GM13976 (cell line): ENCODE data around the gene SLC1A7.

ENCODE experiments used
- DNase-seq: peaks from one replicate; pipeline ENCODE4 v3.0.0; 2012; ENCODE audit warnings: low spot score
- CTCF ChIP-seq: IDR thresholded peaks from 2 replicates; pipeline ENCODE4 v1.5.1; 2012; ENCODE audit warnings: borderline replicate concordance, mild to moderate bottlenecking; ENCODE audit not compliant: insufficient read depth; ENCODE audit errors: extremely low read depth, missing control alignments, control extremely low read depth
- in situ Hi-C: fragments of 300-500 bp; cut with MboI; formaldehyde crosslinking; loops from one replicate; pipeline ENCODE4 v1.12.0; 2022; ENCODE audit warnings: low sequenced_read_pairs, mixed read lengths, inconsistent platforms; ENCODE audit not compliant: unreplicated experiment

Gene SLC1A7

GRCh38 chr1:53111073-53111556 lies 31.3 kb downstream of the SLC1A7 start:
- in situ Hi-C loops = no loop called here
- TF ChIP-seq CTCF = no peak
- no peak for DNase-seq

- in situ Hi-C loops = no loop called here
- no peak for TF ChIP-seq CTCF
- DNase-seq = no peak
These were observed 31.9 kb downstream of the SLC1A7 start for GRCh38 chr1:53110370-53111072.

- DNase-seq = no peak
- TF ChIP-seq CTCF = no peak
- in situ Hi-C loops = no loop called here
These were observed 33.5 kb downstream of the SLC1A7 start for GRCh38 chr1:53108646-53109580.

DNA sequence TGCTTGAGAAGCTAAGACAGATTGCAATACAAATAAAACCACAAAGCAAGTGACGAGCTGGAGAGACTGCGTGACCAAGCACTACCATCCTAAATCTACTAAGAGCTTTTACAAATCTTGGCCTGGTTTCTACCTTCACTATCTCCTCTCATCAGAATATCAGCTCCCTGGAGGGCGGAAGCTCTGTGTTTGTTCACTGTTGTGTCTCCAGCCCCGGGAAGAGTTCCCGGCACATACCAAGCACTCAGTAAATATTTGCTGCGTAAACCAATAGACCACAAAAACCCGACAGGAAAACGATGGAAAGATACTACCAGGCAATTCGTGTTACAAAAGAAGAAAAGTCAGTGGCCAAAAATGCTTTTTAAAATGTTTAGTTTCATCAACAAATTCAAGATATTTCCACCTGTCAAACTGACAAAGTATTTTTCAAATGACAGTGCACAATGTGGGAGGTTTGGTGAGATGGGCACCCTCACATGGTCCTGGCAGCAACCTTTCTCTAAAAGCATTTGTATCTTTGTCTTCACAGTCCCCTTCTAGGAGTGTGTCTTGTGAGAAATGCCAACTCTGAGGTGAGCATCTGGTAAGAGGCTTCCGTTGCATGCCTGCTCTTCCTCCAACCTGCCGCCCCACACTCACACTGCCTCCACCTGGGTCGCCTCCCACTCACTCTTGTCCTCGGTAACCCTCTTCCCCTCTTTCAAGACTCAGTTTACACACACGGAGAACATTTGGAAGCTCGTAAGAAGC lies 34.7 kb downstream of the SLC1A7 start:
- no peak for TF ChIP-seq CTCF
- no peak for DNase-seq
- in situ Hi-C loops = no loop called here

- TF ChIP-seq CTCF = no peak
- in situ Hi-C loops = no loop called here
- no peak for DNase-seq
These were observed 35.3 kb downstream of the SLC1A7 start for GRCh38 chr1:53107090-53107489.

- TF ChIP-seq CTCF = no peak
- in situ Hi-C loops = no loop called here
- no peak for DNase-seq
These were observed 38.0 kb downstream of the SLC1A7 start for GRCh38 chr1:53104289-53104913.
